HG03095 (cell line): ENCODE measurements around the gene SEMA6D.

Experiments used
- ATAC-seq: cut with Tn5 transposase; IDR thresholded peaks from one replicate; pipeline ENCODE4 v1.9.1; 2021; ENCODE audit warnings: moderate library complexity; ENCODE audit not compliant: unreplicated experiment

The SEMA6D gene, protein sequence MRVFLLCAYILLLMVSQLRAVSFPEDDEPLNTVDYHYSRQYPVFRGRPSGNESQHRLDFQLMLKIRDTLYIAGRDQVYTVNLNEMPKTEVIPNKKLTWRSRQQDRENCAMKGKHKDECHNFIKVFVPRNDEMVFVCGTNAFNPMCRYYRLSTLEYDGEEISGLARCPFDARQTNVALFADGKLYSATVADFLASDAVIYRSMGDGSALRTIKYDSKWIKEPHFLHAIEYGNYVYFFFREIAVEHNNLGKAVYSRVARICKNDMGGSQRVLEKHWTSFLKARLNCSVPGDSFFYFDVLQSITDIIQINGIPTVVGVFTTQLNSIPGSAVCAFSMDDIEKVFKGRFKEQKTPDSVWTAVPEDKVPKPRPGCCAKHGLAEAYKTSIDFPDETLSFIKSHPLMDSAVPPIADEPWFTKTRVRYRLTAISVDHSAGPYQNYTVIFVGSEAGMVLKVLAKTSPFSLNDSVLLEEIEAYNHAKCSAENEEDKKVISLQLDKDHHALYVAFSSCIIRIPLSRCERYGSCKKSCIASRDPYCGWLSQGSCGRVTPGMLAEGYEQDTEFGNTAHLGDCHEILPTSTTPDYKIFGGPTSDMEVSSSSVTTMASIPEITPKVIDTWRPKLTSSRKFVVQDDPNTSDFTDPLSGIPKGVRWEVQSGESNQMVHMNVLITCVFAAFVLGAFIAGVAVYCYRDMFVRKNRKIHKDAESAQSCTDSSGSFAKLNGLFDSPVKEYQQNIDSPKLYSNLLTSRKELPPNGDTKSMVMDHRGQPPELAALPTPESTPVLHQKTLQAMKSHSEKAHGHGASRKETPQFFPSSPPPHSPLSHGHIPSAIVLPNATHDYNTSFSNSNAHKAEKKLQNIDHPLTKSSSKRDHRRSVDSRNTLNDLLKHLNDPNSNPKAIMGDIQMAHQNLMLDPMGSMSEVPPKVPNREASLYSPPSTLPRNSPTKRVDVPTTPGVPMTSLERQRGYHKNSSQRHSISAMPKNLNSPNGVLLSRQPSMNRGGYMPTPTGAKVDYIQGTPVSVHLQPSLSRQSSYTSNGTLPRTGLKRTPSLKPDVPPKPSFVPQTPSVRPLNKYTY

DNA sequence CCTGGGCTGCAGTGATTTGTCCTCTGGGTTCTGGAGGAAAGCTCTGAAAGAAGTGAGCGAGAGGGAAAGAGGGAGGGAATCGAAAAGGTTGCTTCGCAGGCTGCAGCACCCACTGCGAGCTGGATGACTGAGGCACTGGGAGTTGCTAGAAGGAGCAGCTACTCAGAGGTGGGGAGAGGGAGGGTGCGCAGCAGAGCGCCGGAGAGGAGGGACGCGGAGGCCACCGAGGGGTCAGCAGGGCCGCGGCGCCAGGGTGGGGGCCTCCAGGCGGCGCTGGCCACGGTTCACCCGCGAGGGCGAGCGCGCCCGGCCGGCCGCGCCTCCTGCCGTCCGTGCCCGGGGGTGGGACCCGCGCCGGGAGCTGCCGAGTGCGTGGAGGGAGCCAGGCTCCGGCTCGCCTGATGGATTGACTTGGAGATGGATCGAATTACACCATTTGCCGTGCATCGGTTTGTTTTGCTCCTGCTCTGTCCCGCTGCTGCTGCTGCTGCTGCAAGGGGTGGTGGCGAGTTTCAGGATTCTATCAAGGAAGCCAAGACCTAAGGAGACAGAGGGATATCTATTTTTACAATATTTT, at the start of gene SEMA6D:
Gene SEMA6D (plus strand): TSS at position 470 of the 577 bp plus-strand sequence. CDS start 42,294 bp downstream, outside the sequence.
- no peak for ATAC-seq

DNA sequence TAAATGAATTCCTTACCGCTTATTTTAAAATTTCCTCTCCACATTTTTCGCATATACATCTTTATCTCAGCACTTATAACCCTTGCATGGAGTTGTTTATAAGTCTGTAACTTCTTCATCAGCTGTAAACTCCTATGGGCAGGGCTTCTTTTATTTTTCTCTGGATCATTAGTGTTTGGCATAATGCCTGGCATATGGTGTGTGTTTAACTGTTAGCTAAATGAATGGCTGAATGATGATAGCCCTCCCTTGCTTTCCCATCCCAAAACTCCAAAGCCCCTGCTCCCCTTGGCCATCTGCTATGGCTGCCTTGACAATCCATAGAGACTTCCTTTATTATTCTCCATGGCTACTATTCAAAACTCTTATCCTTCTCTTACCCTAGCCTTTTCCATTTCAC, 48.1 kb upstream of the SEMA6D start:
- no peak for ATAC-seq

DNA sequence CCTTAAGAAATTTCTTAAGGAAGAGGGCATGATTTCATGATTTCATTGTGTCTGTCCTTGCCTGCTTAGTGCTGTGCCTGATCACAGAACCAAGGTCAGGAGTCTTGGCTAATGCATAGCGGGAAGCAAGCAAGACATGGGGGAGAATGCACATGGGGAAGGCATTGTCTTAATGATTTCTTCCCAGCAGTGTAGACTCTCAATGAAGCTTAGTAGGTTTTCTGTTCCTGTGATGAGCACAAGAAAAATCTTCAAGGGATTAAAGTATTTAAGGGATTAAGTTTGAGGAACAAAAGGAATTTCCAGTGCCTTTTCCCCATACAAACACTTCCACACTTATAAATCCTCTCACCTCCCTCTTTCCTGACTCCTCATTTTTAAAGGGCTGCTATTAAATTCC, 46.9 kb upstream of the SEMA6D start:
- no peak for ATAC-seq

DNA sequence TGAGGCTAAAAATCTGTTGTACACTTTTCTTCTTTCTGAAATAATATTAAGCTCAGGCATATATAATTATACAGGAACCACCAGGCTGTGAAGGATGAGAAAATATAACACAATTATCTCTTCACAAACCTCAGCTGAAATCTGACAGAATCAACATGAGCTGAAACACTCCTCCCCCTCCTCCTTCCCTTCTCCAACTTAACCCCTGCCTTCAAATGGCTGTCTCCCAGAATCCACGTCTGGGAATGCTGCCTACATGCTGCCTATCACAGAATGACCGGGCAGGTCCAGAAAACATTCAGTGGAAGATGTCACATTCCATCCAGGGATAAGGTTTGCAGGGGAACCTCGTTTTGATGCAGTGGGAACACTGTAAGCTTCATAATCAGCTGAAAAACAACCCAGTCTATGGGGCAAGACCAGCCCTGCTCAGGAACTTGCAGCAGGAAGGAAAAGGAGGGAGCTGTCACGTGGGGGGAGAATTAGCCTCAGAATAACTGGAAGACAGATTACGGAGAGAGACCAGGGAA, 44.0 kb upstream of the SEMA6D start:
- ATAC-seq: no peak

DNA sequence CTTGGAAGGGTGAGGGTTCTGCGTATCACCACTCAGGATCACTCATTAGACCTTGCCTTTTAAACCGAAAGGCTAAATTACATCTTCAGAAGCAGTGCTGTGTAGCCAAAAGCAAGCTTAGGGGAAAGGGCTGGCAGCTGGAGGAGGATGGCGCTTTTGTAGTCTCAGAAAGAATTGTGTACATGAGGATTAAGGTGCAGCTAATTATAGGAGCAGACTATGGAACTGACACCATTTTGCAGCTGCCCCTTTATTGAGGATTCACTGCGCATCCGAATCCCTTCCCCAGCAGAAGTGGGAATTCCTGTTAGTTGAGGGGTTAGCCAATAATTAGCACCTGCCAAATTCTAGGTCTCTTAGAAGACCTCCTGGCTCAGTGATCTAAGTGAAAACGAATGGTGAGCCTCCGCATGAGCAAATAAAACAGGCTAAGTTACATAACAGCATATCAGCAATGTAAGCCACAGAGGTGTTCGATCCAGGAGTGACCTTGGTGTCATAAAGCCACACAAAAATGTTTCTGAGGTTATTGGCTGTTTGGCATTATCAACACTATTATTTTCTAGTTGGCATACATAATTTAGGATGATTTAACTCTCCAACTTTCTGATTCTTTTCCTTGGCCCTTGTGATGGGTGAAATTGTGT, 42.6 kb upstream of the SEMA6D start:
- no peak for ATAC-seq

DNA sequence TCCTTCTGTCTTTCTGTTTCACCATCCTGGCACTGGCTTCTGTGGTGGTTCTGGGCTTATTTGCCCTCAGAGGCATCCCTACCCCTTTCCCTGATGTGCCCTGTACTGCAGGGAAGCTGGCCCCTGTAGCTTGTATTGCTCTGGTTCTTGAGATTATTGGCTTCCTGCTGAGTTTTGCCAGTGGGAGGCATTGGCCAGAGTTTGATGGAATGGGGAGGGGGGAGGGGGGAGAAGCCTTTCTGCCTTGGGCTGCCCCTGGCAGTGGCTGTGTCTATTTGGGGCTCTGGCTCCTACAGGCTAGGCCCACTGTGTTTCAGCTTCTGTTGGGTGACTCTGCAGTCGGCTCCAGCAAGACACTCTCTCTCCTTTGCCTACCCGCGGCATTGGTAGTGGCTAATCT, 41.6 kb upstream of the SEMA6D start:
- no peak for ATAC-seq

DNA sequence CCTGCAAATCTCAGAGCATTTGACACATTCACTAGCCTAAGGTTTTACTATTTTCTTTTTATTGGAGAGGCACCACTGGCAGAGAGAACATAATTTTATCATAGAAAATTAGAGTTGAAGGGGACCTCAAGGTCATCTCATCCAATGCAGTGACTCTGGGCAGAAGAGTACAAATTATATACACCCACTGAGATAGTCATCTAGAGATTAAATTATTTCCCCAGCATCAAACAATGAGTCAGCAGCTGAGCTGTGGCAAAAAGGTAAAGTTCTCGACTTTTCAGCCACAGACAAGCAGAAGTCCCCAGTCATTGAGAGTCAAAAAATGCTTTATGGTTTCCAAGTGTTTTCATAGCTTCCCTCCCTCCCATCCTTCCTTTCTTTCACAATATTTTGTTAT, 39.3 kb upstream of the SEMA6D start:
- ATAC-seq: no peak

DNA sequence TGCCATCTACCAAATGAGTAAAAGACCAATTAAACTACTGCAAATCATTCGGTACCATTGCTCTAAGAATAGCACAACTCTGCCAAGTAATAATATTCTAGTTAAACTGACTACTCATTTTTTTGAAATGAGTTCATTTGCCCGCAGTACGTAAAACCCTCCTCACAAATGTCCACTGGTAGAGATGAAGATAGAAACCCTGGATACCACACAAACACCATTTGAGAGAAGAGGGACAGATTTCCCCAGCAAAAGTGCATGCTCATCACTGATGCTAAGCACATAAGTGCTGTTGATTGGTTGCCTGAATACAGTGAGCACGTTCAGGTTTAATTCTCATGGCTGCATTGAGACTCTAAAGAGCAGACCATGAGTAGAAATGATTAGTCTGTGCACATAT, 34.6 kb upstream of the SEMA6D start:
- ATAC-seq: no peak

DNA sequence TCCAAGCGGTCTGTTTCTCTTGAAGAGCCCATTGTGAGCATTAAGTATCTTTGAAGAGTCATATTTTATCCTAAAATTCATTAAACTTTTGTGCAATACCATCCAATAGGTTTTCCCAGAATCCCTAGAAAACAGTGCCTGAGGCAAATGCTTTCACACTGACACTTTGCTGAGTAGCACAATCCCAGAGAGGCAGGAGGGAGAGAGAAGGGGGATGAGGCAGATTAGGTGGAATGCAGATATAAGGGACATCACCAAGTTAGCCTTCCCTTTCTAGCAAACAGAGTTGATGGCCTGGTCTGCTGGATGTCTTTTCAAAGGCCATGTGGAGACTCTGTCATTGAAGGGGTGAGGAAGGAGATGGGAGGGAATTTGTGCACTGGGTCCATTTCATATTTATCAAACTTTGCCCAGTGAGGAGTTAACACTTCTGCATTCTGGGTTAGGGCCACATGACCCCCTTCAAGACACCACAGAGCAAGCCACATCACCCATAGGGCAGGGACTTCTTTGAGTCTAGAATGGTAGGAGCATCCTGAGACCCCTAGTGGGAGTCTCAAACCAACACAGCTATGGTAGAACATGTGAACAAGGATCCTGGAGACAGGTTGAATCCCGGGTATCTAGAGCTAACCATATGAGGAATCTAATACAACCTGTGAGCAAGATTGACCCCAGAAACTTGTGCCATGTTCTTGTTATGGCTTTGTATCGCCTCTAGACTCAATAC, 32.0 kb upstream of the SEMA6D start:
- no peak for ATAC-seq

DNA sequence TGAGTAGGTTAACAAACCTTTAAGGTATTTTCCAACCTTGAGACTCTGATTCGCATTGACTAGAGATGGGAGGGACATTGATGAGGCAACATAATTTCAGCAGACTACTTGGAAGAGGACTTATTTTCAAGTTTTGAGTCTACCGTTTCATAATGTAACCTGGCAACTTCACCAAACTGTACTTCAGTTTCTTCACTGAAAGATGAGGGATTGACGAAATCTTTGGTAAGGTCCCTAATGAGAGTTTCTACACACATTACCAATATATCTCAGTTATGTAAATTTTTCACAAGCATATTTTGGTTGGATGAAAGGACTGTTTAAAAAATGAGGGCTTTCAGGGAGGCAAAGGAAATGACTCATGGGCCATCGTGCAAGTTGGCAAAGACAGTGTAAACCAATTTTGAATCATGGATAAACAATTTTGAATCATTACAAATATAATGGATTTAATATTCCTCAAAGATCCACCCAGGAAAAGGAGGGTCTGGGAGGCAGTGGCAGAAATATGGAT, 28.7 kb upstream of the SEMA6D start:
- ATAC-seq: no peak

DNA sequence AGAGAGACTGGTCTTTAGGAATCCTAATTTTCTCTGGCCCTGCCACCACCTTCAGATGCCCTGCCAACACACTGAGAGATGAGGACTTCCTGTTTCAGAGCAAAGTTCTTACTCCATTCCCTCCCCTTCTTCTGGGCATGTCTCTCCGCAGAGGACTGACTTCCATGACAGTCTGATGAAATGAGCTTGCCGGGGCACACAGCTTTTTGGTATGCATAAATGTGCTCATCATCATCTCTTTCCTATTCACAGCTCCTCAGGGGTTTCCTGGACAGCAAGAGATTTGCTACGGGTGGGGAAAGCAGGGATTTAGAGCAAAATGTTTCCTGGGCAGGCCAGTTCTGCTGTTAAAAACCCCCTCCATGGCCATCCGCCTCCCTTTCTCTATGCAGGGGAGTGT, 27.6 kb upstream of the SEMA6D start:
- no peak for ATAC-seq

DNA sequence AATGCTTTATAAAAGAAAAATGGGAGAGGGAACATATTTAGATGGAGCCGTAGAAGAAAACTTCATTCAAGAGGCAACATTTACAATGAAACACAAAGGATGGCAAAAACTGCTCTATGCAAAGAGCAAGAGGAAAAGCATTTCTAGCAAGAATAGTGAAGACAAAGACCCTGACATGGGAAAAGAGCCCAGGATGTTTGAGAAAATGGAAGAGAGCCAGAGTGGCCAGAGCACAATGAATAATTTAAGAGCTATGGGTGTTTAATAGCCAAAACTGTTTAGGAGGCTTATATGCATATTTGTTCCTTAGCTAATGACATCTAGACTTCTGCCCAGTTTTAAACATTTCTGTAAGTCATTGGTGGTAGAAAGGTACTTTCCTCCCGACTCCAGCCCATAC, 25.4 kb upstream of the SEMA6D start:
- ATAC-seq: no peak

DNA sequence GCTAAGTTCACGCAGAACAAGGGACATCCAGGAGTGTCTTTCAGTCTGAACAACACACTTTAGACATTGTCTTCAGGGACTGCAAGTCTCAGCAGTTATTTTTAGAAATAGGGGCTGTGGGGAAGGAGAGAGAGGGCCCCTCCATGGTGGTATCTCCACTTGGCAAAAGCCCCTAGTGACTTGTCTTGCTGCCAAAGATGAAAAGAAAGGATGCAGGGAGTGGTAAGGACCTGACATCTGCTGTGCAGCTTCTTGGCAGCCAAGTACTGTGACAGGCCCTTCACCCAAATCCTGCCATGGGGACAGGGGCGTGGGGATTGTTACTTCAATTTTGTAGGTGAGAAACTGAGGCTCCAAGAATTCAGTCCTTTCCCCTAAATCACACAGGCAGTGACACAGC, 21.0 kb upstream of the SEMA6D start:
- ATAC-seq: no peak

DNA sequence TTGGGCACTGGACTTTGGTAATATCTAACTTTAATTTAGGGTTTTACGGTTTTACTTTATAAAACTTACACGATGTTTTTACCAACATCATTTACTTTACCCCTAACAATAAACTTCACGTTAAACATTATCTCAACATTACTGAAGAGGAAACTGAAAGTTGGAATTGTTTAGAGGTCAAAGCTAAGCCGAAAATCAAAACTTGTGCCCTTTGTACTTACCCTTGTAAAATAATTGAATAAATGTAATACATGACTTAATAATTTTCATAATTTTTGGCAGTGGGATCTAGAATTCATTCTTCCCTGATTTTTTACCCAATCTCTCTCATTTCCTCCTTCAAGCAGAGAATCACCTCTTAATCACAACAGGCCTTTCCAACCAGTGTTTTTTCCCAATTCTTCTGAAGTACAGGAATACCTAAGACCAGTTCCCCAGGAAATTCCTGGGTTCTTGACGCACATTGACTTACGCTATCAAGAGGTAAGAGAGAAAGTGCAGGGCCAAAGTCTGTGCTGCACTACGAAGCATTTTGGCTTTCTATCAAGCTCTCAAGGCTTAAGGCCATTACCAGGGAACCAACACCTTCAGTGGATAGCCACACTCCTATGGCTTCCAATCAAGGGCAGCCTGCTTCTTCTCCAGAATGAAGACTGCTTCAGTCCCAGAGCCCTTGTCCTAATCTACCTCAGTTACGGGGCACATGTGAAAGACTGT, 11.9 kb upstream of the SEMA6D start:
- ATAC-seq: no peak

DNA sequence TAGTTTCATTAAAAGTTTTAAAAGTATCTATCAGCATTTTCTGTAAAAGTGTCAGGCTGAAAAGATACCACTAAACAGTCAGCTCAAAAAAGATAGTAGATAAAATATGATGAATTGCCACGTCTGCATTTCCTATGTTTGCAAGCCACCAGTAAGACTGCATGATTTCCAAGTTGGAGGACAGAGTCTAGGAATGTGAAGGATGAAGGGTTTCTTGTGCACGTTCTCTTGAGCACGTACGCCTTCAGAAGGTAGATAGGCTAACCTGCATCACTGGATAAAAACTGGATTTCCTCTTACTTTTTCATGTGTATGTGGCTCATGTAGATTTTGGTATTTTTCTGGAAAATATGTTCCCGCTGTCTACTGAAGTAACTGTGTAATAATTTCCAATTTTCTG, 9.9 kb upstream of the SEMA6D start:
- no peak for ATAC-seq

DNA sequence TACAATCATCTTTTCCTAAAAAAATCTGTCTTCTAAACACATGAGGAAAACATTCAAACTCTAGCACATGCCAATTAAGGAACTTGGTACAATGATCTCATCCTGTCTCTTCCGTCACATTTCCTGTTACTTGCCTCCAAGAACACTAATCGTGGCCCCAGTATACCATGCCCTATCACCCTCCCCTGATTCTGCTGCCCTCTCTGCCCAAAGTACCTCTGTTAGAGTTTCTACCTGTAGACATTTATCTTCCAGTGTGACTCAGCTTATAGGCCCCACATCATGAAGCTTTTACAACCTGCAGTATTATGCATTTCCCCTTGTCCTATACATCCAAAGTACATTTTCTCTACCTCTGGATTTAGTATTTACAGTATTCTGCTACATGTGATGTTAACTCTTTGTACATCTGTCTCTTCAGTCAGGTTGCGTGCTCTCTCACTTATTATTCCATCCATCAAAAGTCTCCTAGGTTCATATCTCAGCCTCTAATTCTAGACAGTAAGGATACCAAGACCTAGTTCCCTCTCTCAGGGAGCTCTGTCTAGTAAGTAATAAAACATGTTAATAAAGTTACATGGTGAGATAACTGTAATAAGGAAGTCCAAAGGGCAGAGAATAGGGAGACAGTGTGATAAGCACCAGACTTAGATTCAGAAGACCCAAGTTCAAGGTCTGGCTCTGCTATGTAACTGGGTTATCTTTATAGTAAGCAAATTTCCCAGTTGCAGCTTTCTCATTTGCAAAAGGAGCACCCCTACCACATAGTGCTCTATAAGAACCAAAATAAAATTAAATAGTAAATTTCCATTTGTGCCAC, 8.9 kb upstream of the SEMA6D start:
- no peak for ATAC-seq

DNA sequence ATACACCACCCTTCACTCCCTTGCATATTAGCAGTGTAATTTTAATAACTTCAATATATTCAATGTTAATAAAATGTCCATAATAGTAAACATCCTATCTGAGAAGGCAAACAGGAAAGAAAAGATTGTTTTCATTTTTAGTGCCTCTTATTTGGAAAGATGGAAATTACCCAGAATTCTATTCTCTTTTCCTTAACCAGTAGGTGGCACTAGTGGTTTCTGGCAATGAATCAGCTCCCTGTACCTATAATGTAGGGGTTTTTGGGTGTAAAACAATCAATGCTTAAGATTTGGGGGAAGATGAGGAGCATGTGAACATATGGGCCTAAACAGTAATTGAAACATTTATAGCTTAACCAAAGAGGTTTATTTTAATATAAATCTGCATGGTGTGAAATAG, 5.7 kb upstream of the SEMA6D start:
- ATAC-seq: no peak

DNA sequence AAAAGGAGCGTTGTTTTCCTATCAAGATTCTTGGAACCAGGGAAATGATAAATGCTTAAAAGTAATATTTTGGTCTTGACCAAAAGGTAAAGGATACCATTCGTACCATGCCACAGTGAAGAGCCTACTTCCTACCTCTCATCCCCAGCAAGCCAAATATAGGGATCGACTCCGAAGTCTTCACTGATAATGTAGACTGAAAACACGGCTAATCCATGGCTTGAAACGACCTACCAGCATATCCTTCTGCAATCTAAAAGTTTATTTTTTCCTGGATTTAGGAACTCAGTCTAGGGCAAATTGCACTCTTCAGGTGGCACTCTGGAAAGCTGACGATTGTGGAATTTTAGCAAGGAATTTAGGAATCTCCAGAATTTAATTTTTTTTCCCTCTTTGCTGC, 1.9 kb upstream of the SEMA6D start:
- ATAC-seq: no peak
